Retina (tissue), 1 donor: ENCODE measurements around the gene ME3.

ENCODE experiments used
- DNase-seq: peaks from one replicate; pipeline ENCODE4 v3.0.0-alpha.2; 2016

The ME3 gene

DNA sequence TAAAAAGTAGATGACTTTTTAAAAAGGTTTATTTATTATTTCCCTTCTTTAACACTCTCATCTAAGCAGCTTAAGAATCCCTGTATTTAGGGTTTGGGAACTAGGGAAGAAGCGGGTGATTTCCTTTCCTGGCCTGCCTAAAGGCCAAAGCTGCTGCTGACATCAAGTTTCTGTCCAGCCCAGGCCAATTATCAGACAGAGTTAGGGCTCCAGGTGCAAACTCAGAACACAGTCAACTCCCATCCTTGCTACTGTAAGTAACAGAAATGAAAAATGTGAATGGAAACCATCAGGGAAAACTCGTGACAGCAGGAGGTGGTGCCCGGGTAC, 188.8 kb downstream of the ME3 start:
- no peak for DNase-seq

DNA sequence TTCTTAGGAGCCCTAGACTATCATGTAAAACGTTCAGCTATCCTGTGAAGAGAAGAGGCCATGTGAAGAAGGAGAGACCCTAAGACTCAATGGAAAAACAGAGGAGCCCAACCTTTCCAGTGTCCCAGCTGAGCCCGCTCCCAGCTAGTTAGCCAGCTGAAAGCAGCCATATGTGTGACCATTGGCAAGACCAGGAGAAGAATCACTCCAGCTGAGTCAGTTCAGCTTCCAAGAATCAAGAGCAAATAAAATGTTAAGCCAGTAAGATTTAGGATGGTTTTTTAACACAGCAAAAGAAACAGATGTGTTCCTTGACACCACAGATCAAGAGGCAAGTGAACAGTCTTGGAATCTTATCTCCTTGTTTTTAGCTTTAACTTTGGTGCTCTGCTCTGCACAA, 189.7 kb downstream of the ME3 start:
- DNase-seq, result no peak

- DNase-seq, result no peak
Observed at GRCh38 chr11:86481399-86481798, 191.0 kb downstream of the ME3 start.

DNA sequence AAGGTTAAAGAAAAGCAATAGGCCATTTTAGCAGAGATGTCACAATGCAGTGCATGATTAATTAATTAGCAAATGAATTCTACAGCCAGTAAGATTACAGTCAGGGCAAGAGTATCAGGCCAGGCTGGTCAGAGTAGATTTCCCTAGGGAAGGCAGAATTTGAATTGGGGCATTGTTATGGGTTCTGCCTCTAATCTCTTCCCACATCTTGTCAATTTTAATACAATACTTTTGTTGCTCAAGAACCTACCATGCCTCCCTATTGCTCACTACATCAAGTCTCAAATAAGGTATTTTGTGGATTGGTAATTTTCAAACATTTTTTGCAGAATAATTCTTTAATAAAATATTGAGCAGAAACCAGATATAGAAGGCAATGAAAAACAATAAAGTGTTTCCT, 194.1 kb downstream of the ME3 start:
- no peak for DNase-seq

DNA sequence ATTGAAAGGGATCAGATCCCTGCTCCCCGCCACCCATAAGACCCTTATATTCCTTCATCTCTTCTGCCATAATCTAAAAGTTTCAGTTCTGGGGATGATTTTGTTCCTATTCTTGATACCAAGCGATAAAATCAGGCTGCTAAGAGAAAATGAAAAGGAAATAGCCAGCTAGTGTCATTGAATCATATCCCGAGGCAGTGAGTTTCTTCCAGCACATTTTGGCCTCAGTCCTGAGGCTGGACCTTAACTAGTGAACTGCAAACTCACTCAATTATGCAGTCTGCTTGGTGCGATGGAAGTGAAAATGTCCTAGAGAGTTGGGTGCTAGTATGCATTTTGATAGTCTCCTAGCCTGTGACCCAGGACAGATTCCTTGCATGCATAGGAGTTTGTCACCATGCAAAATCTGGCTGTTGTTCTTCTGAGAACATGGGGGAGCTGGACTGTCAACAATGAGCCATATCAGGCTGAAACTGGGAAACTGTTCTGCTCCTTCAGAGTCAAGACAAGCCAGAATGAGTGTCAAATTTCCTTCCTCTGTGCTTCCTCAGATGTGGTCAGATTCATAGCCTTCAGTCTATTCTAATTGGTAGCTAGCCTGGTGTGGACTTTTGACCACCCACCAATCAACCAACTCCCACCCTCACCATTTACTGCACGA, 194.8 kb downstream of the ME3 start:
- no peak for DNase-seq

DNA sequence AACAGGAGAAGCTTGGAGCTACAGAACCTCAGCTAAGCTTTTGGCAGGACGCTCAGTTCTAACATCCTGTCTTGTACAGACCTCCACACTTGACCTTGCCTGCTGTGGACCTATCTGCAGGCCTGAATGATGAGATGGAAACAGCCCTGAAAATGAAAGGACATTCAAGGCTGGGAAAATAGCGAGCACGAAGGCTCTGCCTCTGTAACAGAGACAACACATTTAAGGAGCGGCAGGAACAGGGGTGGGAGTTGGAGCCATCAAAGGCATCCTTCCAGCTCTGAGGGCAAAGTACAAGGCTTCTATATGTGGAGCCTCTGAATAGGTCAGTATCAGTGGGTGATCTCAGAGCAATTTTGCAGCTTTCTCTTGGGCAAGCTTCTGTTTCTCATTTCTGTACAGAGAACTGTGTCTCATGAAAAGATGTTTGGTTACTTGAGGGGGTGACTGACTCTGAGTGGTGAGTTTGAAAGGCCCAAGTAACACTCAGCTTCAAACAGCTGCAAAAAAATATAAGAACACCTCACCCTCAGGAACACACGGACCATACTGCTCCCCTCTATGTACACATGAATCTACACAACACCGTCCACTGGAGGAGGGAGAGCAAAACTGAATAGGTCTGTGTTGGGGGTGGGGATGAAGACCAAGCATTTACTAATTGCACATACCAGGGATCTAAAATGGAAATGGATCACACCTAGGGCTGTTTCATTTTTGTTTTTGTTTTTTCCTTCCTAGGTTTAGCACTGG, 196.1 kb downstream of the ME3 start:
- no peak for DNase-seq

- DNase-seq, result no peak
Observed at GRCh38 chr11:86475027-86475426, 197.4 kb downstream of the ME3 start.

DNA sequence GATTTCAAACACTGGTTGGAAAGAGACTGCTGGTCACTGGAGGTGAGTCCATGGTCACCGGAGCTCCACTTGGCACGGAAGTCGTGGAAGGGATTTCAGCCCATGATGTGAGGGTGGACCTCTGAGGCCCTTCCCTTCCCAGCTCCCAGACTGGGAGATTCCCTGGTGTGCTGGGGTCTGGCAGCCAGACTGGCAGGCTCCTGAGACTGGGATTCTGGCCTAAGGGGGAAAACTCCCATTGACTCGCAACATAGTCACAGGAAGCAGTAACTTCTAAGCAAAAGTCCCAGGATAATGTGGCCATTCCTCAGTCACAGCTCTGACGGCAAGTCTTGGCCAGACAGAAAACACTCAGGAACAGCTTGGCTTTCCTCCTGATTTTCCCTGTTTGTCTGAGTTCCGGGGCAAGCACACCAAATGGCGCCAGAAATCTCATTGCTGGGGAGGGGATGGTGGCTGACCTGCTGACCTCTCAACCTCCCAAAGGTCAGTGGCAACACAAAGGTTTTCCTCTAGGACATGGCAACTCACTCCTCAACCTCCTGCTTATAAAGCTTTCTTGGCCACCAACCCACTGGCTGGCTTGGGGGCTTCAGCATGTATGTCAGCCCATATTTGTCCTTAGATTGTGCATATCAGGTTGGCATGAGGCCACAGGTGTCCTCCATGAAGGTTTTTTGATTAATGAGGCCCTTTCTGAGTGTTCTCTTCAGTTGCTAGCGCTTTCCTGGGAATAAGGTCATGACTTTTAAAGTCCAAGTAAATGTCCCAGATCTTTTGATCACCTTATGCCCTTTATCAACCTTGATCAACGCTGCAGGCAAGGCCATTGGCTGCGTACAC, 198.2 kb downstream of the ME3 start:
- DNase-seq, result no peak

GRCh38 chr11:86469491-86470388, 202.7 kb downstream of the ME3 start:
- DNase-seq, result no peak

GRCh38 chr11:86468169-86468568, 204.2 kb downstream of the ME3 start:
- DNase-seq, result no peak

DNA sequence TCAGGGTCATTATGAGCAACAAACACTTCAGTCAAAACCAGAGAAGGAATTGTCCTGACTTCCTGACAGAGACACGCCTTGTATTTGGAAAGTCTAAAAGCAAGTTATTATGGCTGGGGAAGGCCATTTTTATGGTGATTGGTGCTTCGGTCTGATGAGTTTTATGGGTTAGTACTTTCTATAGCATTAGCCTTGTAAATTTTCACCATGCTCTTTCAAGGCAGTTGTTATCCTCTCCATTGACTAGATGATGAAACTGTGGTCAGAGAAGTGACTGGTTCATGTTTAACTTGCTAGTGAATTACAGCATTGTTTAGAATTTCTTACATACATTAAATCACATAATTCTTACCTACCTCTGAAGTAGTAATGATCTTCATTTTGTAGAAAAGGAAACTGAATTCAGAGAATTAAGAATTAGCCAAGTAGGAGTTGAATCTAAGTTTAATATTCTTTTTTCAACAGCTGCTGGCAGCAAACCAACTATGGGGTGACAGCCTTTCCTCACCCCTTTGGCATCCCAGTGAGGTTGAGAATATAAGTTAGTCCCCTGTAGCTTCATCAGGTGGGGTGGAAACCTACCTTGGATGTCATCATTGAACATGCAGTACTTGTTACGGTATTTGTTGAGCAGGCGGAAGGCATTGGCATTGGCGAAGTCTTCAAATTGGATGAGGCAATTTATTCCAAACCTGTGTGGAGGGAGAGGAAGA, 207.8 kb downstream of the ME3 start:
- no peak for DNase-seq

DNA sequence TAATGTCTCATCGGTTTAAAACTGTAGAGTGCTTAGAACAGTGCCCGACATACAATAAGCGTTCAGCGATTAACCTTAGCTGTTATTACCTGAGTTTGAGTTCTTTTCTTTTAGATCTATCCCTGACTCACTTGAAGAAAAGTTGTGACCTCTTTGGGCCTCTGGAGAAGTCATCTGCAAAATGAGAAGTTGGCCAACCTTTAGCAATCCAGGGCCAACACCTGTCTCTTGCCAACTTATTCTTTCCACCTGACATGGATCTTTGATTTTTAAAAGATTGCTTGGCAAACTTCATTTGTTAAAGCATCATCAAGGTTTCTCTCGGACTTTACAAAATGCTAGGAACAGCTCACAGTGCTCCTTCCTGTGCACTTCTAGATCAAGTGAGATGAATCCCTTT, 208.5 kb downstream of the ME3 start:
- DNase-seq, result no peak

- DNase-seq, result no peak
Observed at GRCh38 chr11:86463120-86463519, 209.3 kb downstream of the ME3 start.

DNA sequence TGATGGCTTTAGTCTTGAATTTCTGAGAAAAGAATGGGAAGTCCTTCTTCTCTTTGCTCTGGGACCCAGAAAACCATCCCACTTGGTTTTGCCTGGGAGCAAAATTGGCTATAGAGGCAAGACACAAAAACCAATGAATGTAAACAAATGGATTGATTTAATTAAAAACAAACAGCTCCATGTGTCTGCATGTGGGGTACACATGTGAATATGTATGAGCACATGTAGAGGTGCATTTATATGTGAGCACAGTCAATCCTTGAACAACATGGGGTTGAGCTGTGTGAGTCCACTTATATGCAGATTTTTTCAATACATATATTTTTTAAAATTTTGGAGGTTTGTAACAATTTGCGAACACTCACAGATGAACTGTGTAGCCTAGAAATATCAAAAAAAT, 210.5 kb downstream of the ME3 start:
- DNase-seq, result no peak

DNA sequence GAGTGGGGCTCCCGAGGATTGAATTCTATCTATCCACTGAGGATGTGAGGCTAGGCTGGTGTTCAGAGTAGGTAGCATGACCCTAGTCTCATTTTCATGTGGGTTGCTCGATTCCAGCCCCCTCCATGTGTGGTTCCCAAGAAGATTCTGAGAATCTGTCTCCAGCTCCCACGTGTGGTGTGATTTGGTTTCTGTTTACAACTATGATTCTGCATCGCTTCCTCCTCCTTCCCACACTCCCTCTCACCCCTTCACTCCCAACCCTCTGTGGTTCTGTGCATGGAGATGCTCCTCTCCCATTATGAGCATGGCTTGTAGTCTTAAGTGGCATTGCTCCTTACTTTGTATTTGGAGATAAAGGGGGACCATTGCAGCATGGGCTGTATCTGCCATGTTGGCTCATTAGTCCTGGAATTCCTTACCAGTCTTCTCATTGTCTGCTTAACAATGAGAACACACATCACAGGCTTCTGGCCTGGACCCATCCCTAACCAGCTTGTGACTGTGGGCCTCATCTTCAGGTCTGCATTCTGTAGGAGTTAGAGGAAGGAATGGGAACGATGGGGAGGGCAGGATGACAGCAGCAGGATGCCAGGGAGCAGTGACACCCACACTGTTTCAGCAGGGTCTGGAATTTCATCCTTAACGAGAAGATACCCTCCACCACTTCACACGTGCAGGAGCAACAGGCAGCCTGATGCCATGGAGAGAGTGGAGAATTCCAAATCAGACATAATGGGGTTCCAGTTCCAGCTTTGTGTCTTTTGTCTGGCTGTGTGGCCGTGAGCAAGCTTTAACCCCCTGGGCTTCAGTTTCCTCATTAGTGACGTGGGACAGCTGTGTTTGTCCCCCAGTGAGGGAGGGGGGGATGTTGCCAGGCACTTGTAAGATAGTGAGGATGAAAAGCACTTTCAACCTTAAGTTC, 211.7 kb downstream of the ME3 start:
- DNase-seq, result peak; percentile 50

DNA sequence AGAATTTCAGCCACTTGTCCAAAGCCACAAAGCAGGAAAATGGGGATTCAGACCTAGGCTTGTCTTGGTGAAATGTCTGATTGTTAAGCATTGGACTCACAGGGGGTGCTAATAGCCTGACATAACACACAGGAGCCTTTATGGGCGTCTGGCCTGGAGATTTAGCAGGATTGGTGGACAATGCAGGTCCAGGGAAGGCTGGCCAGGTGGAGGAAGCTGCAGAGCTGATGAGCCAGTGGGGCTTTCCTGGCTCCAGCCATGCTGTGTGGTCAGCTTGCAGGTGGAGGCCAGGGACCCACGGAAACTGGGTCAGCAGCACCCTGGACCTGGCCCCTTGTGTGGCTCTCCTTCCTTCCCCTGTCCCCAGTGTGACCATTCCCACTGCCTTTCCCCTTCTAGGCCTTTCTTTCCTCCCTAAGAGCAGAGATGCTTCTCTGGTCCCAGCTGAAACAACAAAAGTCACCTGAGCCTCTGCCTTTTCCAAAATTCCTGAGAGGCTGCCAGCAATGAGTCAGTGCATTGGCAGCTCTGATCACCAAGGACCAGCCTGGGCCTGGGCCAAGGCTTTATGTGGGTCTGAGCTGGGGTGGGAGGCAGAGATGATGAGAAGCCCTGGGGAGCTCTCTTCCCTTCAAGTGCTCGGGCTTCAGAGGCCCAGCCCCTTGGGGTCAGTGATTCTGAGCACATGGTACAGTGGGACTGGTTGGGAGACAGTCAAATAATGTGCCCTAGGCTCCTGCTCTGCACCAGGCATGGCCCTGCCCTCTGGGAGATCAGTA, 212.5 kb downstream of the ME3 start:
- no peak for DNase-seq

DNA sequence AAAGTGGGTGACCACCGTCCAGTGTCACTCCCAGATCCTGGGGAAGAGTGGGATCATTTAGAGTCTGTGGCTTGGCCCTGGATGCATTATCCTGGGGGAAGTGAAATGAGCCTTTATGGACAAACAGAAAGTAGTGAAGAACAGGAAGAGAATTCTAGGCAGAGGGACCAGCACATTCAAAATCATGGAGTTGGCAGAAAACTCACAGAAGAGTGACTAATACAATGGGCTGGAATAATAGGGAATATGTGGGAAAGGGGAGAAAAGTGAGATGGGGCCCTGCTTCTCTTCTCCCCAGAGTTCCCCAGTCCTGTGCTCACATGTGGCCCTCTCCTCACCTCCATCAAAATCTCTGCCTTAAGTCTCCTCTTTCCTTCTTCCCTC, 213.4 kb downstream of the ME3 start:
- no peak for DNase-seq

- DNase-seq, result no peak
Observed at GRCh38 chr11:86458294-86459001, 214.0 kb downstream of the ME3 start.

- peak; percentile 84 for DNase-seq
Observed at GRCh38 chr11:86456075-86456939, 216.1 kb downstream of the ME3 start.
